ENCODE results near the gene SPG11. TPM values are rescaled to one million over a fixed set of nuclear protein-coding genes. Genes with fewer than 3 reads are reported as not detected.

Gene SPG11
- total and polyA plus RNA-seq, 9 of the 15 experiments (the other 6 are each of a cell fraction or from before 2014, with no cell fraction given): 23.3 to 71.2 (median 45.6) TPM

DNA sequence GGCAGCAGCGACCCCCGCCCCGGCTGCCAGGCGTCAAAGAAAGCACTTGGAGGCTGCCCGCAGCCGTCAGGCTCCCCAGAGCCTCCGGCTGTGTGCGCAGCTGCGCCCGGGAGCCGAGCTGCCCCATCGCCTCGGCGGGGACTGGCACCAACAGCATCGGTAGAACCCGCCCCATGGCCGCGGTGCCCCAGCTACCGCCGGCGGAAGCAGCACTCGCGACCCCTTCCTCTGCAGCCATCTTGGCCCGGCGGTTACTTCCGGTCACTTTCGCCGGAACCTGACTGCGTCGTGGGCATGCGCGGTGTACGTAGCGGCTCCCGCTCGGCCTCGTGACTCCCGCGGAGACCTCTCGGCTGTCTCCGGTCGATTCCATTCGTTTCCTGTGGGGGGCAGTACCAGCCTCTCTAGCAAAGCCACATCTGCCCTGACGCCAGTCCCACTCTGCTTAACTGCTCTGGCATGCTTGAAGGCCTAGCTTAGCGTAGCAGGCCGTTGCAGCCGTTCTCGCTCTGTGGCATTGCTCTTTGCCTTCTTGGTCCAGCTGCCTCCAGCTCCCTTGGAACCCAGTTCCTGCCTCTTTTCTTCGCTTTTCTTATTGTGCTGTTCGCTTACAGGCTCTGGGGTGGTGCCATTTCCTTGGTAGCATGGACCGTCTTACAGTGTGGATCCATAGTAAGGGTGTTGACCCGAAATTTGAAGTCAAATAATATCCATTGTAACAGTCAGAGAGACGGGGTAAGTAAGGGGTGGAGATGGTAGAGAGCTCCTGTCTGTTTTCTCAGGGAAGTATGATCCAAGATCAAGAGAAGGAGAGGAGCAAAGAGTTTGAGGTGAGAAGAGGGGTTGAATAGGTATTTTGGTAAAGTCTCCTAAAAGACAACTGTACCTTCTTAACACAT, at the start of gene SPG11 (continued):
- TF ChIP-seq HDGF (IDR thresholded peaks at IDR 0.05) (peak; percentile 98), KDM2B (CRISPR knock-in tag; IDR thresholded peaks at IDR 0.05) (no peak), BMI1 (IDR thresholded peaks at IDR 0.05; ENCODE audit: low read length) (no peak), ZNF644 (tag; IDR thresholded peaks at IDR 0.05; ENCODE audit: low read depth) (peak; percentile 74; the same call in 1 of the 2 replicates), FOS (IDR thresholded peaks at IDR 0.05; ENCODE audit: extremely low read depth, insufficient read length) (no peak), ADNP (tag; IDR thresholded peaks at IDR 0.05) (peak; percentile 53; the same call in 1 of the 2 replicates), MAFF (IDR thresholded peaks at IDR 0.05; ENCODE audit: low read length) (no peak), ZNF586 (CRISPR knock-in tag; conservative IDR thresholded peaks at IDR 0.05) (no peak), NBN (IDR thresholded peaks at IDR 0.05; ENCODE audit: low read depth) (peak; percentile 53), RAD51 (IDR thresholded peaks at IDR 0.05; ENCODE audit: borderline replicate concordance, low read depth) (peak; percentile 85), STAT5B (CRISPR knock-in tag; IDR thresholded peaks at IDR 0.05) (no peak), TEAD2 (tag; IDR thresholded peaks at IDR 0.05) (peak; percentile 84)
- TF ChIP-seq, protein P1, sequence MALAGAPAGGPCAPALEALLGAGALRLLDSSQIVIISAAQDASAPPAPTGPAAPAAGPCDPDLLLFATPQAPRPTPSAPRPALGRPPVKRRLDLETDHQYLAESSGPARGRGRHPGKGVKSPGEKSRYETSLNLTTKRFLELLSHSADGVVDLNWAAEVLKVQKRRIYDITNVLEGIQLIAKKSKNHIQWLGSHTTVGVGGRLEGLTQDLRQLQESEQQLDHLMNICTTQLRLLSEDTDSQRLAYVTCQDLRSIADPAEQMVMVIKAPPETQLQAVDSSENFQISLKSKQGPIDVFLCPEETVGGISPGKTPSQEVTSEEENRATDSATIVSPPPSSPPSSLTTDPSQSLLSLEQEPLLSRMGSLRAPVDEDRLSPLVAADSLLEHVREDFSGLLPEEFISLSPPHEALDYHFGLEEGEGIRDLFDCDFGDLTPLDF (CRISPR knock-in tag; IDR thresholded peaks at IDR 0.05): peak; percentile 80; the same call in 1 of the 2 replicates
- TF ChIP-seq, protein P2, sequence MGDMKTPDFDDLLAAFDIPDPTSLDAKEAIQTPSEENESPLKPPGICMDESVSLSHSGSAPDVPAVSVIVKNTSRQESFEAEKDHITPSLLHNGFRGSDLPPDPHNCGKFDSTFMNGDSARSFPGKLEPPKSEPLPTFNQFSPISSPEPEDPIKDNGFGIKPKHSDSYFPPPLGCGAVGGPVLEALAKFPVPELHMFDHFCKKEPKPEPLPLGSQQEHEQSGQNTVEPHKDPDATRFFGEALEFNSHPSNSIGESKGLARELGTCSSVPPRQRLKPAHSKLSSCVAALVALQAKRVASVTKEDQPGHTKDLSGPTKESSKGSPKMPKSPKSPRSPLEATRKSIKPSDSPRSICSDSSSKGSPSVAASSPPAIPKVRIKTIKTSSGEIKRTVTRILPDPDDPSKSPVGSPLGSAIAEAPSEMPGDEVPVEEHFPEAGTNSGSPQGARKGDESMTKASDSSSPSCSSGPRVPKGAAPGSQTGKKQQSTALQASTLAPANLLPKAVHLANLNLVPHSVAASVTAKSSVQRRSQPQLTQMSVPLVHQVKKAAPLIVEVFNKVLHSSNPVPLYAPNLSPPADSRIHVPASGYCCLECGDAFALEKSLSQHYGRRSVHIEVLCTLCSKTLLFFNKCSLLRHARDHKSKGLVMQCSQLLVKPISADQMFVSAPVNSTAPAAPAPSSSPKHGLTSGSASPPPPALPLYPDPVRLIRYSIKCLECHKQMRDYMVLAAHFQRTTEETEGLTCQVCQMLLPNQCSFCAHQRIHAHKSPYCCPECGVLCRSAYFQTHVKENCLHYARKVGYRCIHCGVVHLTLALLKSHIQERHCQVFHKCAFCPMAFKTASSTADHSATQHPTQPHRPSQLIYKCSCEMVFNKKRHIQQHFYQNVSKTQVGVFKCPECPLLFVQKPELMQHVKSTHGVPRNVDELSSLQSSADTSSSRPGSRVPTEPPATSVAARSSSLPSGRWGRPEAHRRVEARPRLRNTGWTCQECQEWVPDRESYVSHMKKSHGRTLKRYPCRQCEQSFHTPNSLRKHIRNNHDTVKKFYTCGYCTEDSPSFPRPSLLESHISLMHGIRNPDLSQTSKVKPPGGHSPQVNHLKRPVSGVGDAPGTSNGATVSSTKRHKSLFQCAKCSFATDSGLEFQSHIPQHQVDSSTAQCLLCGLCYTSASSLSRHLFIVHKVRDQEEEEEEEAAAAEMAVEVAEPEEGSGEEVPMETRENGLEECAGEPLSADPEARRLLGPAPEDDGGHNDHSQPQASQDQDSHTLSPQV (IDR thresholded peaks at IDR 0.05): peak; percentile 99
- TF ChIP-seq, protein P3, sequence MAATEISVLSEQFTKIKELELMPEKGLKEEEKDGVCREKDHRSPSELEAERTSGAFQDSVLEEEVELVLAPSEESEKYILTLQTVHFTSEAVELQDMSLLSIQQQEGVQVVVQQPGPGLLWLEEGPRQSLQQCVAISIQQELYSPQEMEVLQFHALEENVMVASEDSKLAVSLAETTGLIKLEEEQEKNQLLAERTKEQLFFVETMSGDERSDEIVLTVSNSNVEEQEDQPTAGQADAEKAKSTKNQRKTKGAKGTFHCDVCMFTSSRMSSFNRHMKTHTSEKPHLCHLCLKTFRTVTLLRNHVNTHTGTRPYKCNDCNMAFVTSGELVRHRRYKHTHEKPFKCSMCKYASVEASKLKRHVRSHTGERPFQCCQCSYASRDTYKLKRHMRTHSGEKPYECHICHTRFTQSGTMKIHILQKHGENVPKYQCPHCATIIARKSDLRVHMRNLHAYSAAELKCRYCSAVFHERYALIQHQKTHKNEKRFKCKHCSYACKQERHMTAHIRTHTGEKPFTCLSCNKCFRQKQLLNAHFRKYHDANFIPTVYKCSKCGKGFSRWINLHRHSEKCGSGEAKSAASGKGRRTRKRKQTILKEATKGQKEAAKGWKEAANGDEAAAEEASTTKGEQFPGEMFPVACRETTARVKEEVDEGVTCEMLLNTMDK (IDR thresholded peaks at IDR 0.05; ENCODE audit: borderline replicate concordance, insufficient read depth, low read depth, low read length, poor library complexity, severe bottlenecking): no peak
- TF ChIP-seq, protein P4, sequence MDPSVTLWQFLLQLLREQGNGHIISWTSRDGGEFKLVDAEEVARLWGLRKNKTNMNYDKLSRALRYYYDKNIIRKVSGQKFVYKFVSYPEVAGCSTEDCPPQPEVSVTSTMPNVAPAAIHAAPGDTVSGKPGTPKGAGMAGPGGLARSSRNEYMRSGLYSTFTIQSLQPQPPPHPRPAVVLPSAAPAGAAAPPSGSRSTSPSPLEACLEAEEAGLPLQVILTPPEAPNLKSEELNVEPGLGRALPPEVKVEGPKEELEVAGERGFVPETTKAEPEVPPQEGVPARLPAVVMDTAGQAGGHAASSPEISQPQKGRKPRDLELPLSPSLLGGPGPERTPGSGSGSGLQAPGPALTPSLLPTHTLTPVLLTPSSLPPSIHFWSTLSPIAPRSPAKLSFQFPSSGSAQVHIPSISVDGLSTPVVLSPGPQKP (CRISPR knock-in tag; IDR thresholded peaks at IDR 0.05): no peak; the same call in 1 of the 2 replicates

Measured in K562 (cell line).